ENCODE results near the gene PTGDS.

DNA sequence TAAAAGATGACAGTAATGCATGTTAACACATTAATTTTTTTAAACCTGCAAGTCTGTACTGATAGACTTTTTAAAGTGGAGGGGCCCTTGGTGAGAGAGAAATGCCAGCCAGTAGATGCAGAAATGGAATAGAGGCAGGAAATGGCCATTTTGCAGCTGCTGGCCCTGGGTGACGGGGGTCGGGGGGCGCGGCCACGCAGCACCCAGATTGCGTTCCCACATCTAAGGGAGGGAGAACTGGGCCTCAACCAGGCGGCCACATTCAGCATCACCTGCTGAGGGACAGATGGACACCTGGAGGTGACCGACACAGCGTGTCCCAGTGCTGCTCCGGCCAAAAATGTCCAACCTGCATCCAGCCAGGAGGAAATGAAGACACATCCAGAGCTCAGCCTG lies 25.3 kb downstream of the PTGDS start:
- TF ChIP-seq CTCF (IDR thresholded peaks at IDR 0.05) (no peak), EP300 (IDR thresholded peaks at IDR 0.05; ENCODE audit: low read depth) (no peak), POLR2A (IDR thresholded peaks at IDR 0.05) (no peak), POLR2AphosphoS5 (IDR thresholded peaks at IDR 0.05) (no peak)

Data from transverse colon (tissue), 4 donors.